HCT116 (cell line): ENCODE measurements around the gene TYROBP. TPM values are rescaled to one million over a fixed set of nuclear protein-coding genes. Genes with fewer than 3 reads are reported as not detected.

Source experiments
- ATAC-seq: fragments of 200-7000 bp; cut with Tn5 transposase; 2 replicates; pipeline ENCODE4 v1.9.1; 2020; ENCODE audit warnings: mild to moderate bottlenecking, moderate library complexity
- BruUV-seq: library from RNA; stranded (reverse); fragments of 400-500 nt; replicated peaks from 2 replicates; lab custom pipeline; 2021; lab: Mats Ljungman, UMichigan
- CTCF ChIA-PET: fragments of 300-600 bp; sonication (Branson Sonifier 250); formaldehyde crosslinking; loops from one replicate; lab custom pipeline; 2021; ENCODE audit warnings: antibody characterized with exemption; lab: Charles Lee
- POLR2A ChIA-PET: fragments of 300-600, 350-600 bp; sonication (Branson Sonifier 250); formaldehyde crosslinking; loops from one replicate; lab custom pipeline; 2021; ENCODE audit warnings: antibody characterized with exemption; lab: Charles Lee
- RAD21 ChIA-PET, 2 experiments: fragments of 300-600 bp; sonication (Branson Sonifier 250); formaldehyde crosslinking; loops; one replicate each; lab custom pipeline; 2023; ENCODE audit warnings: low total read pairs in 2 of 2; ENCODE audit not compliant: uncharacterized antibody in 2 of 2, unreplicated experiment in 2 of 2, low non-redundant PET in 1 of 2; lab: Charles Lee
- DNase-seq: peaks from one replicate; pipeline ENCODE4 v3.0.0-alpha.2; 2010; ENCODE audit warnings: low read depth, low spot score
- H2AFZ ChIP-seq: fragments of 200-600 bp; shearing (Covaris generic), sonication (generic); 2 replicates; pipeline ENCODE4 v1.6.1; 2017; ENCODE audit warnings: low read depth, mixed run types, mixed read lengths, antibody characterized with exemption, low read length; ENCODE audit not compliant: poor library complexity, severe bottlenecking
- H3K27ac ChIP-seq: 2 replicates; pipeline ENCODE4 v1.5.1; 2012; ENCODE audit warnings: low read depth, low read length
- H3K27me3 ChIP-seq: fragments of 200-600 bp; sonication (generic); 2 replicates; pipeline ENCODE4 v1.6.1; 2016; ENCODE audit warnings: mixed run types, low read length, mixed read lengths; ENCODE audit not compliant: insufficient read depth
- H3K36me3 ChIP-seq, 2 experiments: fragments of 200-500 bp in 1 of 2; fragments of 200-600 bp in 1 of 2; sonication (Bioruptor generic) in 1 of 2; sonication (generic) in 1 of 2; 2 replicates each; pipeline versions ENCODE4 v1.5.1 to v1.6.1; 2014 to 2016; ENCODE audit warnings: low read length in 2 of 2, inconsistent platforms in 1 of 2, mixed read lengths in 1 of 2, mixed run types in 1 of 2; ENCODE audit not compliant: insufficient read depth in 2 of 2, control insufficient read depth in 1 of 2
- H3K4me1 ChIP-seq, 2 experiments: fragments of 200-600 bp in 1 of 2; sonication (generic) in 1 of 2; 2 replicates each; pipeline versions ENCODE4 v1.5.1 to v1.6.1; 2012 to 2017; ENCODE audit warnings: low read length in 2 of 2, inconsistent platforms in 1 of 2, mild to moderate bottlenecking in 1 of 2, mixed read lengths in 1 of 2, mixed run types in 1 of 2, moderate library complexity in 1 of 2; ENCODE audit not compliant: insufficient read depth in 2 of 2, control insufficient read depth in 1 of 2
- H3K4me2 ChIP-seq: fragments of 200-600 bp; sonication (generic); 2 replicates; pipeline ENCODE4 v1.6.1; 2017; ENCODE audit warnings: mixed run types, low read length, mixed read lengths
- H3K4me3 ChIP-seq, 2 experiments: fragments of 200-600 bp in 1 of 2; sonication (generic) in 1 of 2; replicated peaks in 1 of 2; 2 replicates each; pipeline ENCODE4 v1.5.1; 2011 to 2016; ENCODE audit warnings: low read length in 2 of 2, control low read depth in 1 of 2, low read depth in 1 of 2, mild to moderate bottlenecking in 1 of 2, mixed read lengths in 1 of 2, mixed run types in 1 of 2
- H3K79me2 ChIP-seq: fragments of 200-600 bp; sonication (generic); 2 replicates; pipeline ENCODE4 v1.6.1; 2017; ENCODE audit warnings: mild to moderate bottlenecking, mixed run types, low read length, moderate library complexity, mixed read lengths; ENCODE audit not compliant: insufficient read depth
- H3K9ac ChIP-seq: fragments of 200-600 bp; sonication (generic); 2 replicates; pipeline ENCODE4 v1.6.1; 2016; ENCODE audit warnings: low read length, mixed read lengths
- H3K9me2 ChIP-seq: fragments of 200-600 bp; sonication (generic), shearing (Covaris generic); 2 replicates; pipeline ENCODE4 v1.6.1; 2017; ENCODE audit warnings: mixed run types, mild to moderate bottlenecking, moderate library complexity; ENCODE audit not compliant: insufficient read depth
- H3K9me3 ChIP-seq, 2 experiments: fragments of 200-500 bp in 1 of 2; fragments of 200-600 bp in 1 of 2; sonication (Bioruptor generic) in 1 of 2; sonication (generic) in 1 of 2; 2 replicates each; pipeline ENCODE4 v1.6.1; 2014 to 2017; ENCODE audit warnings: low read length in 2 of 2, mixed read lengths in 2 of 2, inconsistent platforms in 1 of 2, low read depth in 1 of 2, mild to moderate bottlenecking in 1 of 2, mixed run types in 1 of 2, moderate library complexity in 1 of 2; ENCODE audit not compliant: control insufficient read depth in 1 of 2, insufficient read depth in 1 of 2
- H4K20me1 ChIP-seq: fragments of 200-600 bp; sonication (generic), shearing (Covaris generic); 2 replicates; pipeline ENCODE4 v1.6.1; 2017; ENCODE audit warnings: mixed run types, mild to moderate bottlenecking, moderate library complexity; ENCODE audit not compliant: insufficient read depth
- CBX3 ChIP-seq: IDR thresholded peaks from 2 replicates; pipeline ENCODE4 v1.6.1; 2012; ENCODE audit warnings: low read depth
- CEBPB ChIP-seq: IDR thresholded peaks from 2 replicates; pipeline ENCODE4 v1.6.1; 2012; ENCODE audit warnings: low read depth
- EGR1 ChIP-seq: IDR thresholded peaks from 2 replicates; pipeline ENCODE4 v1.6.1; 2012; ENCODE audit warnings: low read depth
- EZH2phosphoT487 ChIP-seq: fragments of 200-600 bp; IDR thresholded peaks from 2 replicates; pipeline ENCODE4 v1.6.1; 2018; ENCODE audit warnings: antibody characterized with exemption, borderline replicate concordance
- FOSL1 ChIP-seq: IDR thresholded peaks from 2 replicates; pipeline ENCODE4 v1.6.1; 2012; ENCODE audit warnings: low read depth
- JUND ChIP-seq: IDR thresholded peaks from 2 replicates; pipeline ENCODE4 v1.6.1; 2012
- POLR2AphosphoS5 ChIP-seq: IDR thresholded peaks from 2 replicates; pipeline ENCODE4 v1.6.1; 2011; ENCODE audit warnings: mild to moderate bottlenecking, low read depth, low read length, moderate library complexity
- RAD21 ChIP-seq: IDR thresholded peaks from 2 replicates; pipeline ENCODE4 v1.6.1; 2012; ENCODE audit warnings: low read depth, mild to moderate bottlenecking
- SRF ChIP-seq: IDR thresholded peaks from 2 replicates; pipeline ENCODE4 v1.6.1; 2012; ENCODE audit warnings: low read depth
- TCF7L2 ChIP-seq: IDR thresholded peaks from 2 replicates; pipeline ENCODE4 v1.7.0; 2011; ENCODE audit warnings: borderline replicate concordance, inconsistent platforms; ENCODE audit not compliant: insufficient read depth, insufficient read length; ENCODE audit errors: extremely low read depth
- YY1 ChIP-seq: IDR thresholded peaks from 2 replicates; pipeline ENCODE4 v1.6.1; 2011; ENCODE audit warnings: low read length, low read depth, moderate library complexity, mild to moderate bottlenecking; ENCODE audit not compliant: insufficient replicate concordance; ENCODE audit errors: extremely low read depth
- ZFX ChIP-seq: fragments of 450-650 bp; IDR thresholded peaks from 2 replicates; pipeline ENCODE4 v1.6.1; 2017
- ZNF274 ChIP-seq: fragments of 200-500 bp; sonication (Bioruptor generic); IDR thresholded peaks from 2 replicates; pipeline ENCODE4 v1.6.1; 2014; ENCODE audit warnings: mild to moderate bottlenecking, low read depth, low read length, inconsistent platforms
- intact Hi-C: fragments of 100-400 bp; cut with micrococcal nuclease; formaldehyde crosslinking; loops from 2 replicates; pipeline ENCODE4 v1.10.0; 2022
- total RNA-seq: library from RNA; stranded (reverse); gene quantifications from one replicate; pipeline ENCODE4 v1.2.1, GENCODE V29; 2021; ENCODE audit not compliant: unreplicated experiment
- TF ChIP-seq, protein P1 (sequence below), 3 experiments: fragments of 200-600 bp in 1 of 3; sonication (generic) in 1 of 3; IDR thresholded peaks in 2 of 3; conservative IDR thresholded peaks in 1 of 3; 2 replicates each; pipeline ENCODE4 v1.5.1; 2012 to 2017; ENCODE audit warnings: low read depth in 2 of 3, low read length in 2 of 3, antibody characterized with exemption in 1 of 3, borderline replicate concordance in 1 of 3, control low read depth in 1 of 3, mild to moderate bottlenecking in 1 of 3, mixed read lengths in 1 of 3, mixed run types in 1 of 3, moderate library complexity in 1 of 3; ENCODE audit not compliant: insufficient read depth in 1 of 3
- TF ChIP-seq, protein P2 (sequence below): IDR thresholded peaks from 2 replicates; pipeline ENCODE4 v1.6.1; 2012; ENCODE audit warnings: low read depth
- TF ChIP-seq, protein P3 (sequence below): IDR thresholded peaks from 2 replicates; pipeline ENCODE4 v1.6.1; 2012

The TYROBP gene
- total RNA-seq, 1 experiment from 2014 or later = 0.49 TPM

DNA sequence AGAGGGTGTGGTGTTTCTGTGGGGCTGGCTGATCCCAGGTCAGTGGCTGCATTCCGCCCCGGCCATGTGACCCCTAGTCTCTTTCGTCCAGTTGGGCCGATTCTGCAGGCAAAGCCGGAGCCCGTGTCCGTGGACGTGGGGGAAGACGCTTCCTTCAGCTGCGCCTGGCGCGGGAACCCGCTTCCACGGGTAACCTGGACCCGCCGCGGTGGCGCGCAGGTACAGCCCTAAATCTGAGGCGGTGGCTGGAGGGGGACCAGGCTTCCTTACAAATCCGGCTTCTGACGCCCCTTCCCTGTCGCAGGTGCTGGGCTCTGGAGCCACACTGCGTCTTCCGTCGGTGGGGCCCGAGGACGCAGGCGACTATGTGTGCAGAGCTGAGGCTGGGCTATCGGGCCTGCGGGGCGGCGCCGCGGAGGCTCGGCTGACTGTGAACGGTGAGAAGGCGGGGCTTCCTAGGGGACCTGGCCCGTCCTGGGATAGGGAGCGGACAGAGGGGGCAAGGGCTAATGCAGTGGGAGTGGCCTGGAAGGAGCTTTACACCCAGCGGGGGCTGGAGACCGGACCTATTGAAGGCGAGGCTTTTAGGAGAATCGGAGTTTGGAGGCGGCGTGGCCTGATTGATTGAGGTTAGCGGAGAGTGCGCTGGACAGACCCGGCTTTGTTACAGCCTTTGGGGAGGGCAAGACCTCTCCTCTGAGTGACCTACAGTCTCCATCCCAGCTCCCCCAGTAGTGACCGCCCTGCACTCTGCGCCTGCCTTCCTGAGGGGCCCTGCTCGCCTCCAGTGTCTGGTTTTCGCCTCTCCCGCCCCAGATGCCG lies 47.1 kb downstream of the TYROBP start:
- Histone ChIP-seq H3K79me2 (no peaks in the 10 kb centered on the region), H3K36me3 (no peaks in the 10 kb centered on the region), H3K27ac (peak overlapping the region; percentile 22; the same call in 1 of the 2 replicates), H3K9me2 (no peaks in the 10 kb centered on the region), H3K4me1 (peaks cover 2 to 13% of the 10 kb centered on the region in 2 experiments; a peak in 3 of 4 replicates), H3K27me3 (no peaks in the 10 kb centered on the region), H3K9me3 (no peaks in the 10 kb centered on the region), H3K4me2 (peak overlapping the region; percentile 68), H2AFZ (no peak overlapping the region), H3K4me3 (peak overlapping the region; percentile 11 to 26; a peak in 2 of 4 replicates), H3K9ac (0 out of 2 replicates have a peak overlapping the region, but pooled peaks have one; percentile 11), H4K20me1 (no peaks in the 10 kb centered on the region)
- intact Hi-C loops = no loop called here
- DNase-seq = no peak
- peak; percentile 96 for ATAC-seq
- CTCF ChIA-PET = no interaction called here
- POLR2A ChIA-PET = interaction anchor here (1.4 to 1.6 kb wide), 2 partner anchors 9 to 17 kb away, joined by 4 read pairs; no protein-coding TSS in a partner anchor
- RAD21 ChIA-PET = no interaction called here
- no TSS peak for BruUV-seq
- TF ChIP-seq ZFX = no peak
- no peak for TF ChIP-seq FOSL1
- no peak for TF ChIP-seq CEBPB
- no peak for TF ChIP-seq SRF
- TF ChIP-seq, protein P1, sequence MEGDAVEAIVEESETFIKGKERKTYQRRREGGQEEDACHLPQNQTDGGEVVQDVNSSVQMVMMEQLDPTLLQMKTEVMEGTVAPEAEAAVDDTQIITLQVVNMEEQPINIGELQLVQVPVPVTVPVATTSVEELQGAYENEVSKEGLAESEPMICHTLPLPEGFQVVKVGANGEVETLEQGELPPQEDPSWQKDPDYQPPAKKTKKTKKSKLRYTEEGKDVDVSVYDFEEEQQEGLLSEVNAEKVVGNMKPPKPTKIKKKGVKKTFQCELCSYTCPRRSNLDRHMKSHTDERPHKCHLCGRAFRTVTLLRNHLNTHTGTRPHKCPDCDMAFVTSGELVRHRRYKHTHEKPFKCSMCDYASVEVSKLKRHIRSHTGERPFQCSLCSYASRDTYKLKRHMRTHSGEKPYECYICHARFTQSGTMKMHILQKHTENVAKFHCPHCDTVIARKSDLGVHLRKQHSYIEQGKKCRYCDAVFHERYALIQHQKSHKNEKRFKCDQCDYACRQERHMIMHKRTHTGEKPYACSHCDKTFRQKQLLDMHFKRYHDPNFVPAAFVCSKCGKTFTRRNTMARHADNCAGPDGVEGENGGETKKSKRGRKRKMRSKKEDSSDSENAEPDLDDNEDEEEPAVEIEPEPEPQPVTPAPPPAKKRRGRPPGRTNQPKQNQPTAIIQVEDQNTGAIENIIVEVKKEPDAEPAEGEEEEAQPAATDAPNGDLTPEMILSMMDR (IDR thresholded peaks at IDR 0.05 in 2 of 3, conservative IDR thresholded peaks at IDR 0.05 in 1 of 3; ENCODE audit: borderline replicate concordance in 1 of 3, insufficient read depth in 1 of 3, low read depth in 2 of 3, low read length in 2 of 3) = no peak
- no peak for TF ChIP-seq POLR2AphosphoS5
- no peak for TF ChIP-seq TCF7L2
- no peak for TF ChIP-seq JUND
- TF ChIP-seq EZH2phosphoT487 = no peak
- no peak for TF ChIP-seq CBX3
- TF ChIP-seq, protein P2, sequence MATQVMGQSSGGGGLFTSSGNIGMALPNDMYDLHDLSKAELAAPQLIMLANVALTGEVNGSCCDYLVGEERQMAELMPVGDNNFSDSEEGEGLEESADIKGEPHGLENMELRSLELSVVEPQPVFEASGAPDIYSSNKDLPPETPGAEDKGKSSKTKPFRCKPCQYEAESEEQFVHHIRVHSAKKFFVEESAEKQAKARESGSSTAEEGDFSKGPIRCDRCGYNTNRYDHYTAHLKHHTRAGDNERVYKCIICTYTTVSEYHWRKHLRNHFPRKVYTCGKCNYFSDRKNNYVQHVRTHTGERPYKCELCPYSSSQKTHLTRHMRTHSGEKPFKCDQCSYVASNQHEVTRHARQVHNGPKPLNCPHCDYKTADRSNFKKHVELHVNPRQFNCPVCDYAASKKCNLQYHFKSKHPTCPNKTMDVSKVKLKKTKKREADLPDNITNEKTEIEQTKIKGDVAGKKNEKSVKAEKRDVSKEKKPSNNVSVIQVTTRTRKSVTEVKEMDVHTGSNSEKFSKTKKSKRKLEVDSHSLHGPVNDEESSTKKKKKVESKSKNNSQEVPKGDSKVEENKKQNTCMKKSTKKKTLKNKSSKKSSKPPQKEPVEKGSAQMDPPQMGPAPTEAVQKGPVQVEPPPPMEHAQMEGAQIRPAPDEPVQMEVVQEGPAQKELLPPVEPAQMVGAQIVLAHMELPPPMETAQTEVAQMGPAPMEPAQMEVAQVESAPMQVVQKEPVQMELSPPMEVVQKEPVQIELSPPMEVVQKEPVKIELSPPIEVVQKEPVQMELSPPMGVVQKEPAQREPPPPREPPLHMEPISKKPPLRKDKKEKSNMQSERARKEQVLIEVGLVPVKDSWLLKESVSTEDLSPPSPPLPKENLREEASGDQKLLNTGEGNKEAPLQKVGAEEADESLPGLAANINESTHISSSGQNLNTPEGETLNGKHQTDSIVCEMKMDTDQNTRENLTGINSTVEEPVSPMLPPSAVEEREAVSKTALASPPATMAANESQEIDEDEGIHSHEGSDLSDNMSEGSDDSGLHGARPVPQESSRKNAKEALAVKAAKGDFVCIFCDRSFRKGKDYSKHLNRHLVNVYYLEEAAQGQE = no peak
- no peak for TF ChIP-seq ZNF274
- TF ChIP-seq YY1 = no peak
- no peak for TF ChIP-seq EGR1
- TF ChIP-seq, protein P3, sequence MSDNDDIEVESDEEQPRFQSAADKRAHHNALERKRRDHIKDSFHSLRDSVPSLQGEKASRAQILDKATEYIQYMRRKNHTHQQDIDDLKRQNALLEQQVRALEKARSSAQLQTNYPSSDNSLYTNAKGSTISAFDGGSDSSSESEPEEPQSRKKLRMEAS = no peak
- no peak for TF ChIP-seq RAD21
